Activated CD4-positive, alpha-beta T cell treated with anti-CD3 and anti-CD28 coated beads, Interleukin-2, Interleukin-6, amounts not matched to agents 100 ng/mL and 50 ng/mL, durations not matched to agents 16 hours and 8 hours (primary cell): ENCODE results near the gene JAKMIP2.

Experiments
- DNase-seq: peaks from one replicate; pipeline ENCODE4 v3.0.0-alpha.2; 2020

JAKMIP2 gene

GRCh38 chr5:147693233-147693632, 89.3 kb downstream of the JAKMIP2 start:
- DNase-seq, result no peak

- DNase-seq, result no peak
Measured at GRCh38 chr5:147691130-147691529, 91.4 kb downstream of the JAKMIP2 start.

- peak; percentile 1 for DNase-seq
Measured at GRCh38 chr5:147690595-147690994, 91.9 kb downstream of the JAKMIP2 start.

GRCh38 chr5:147689426-147689825, 93.1 kb downstream of the JAKMIP2 start:
- no peak for DNase-seq

- DNase-seq, result no peak
Measured at GRCh38 chr5:147688656-147689356, 93.7 kb downstream of the JAKMIP2 start.

GRCh38 chr5:147687118-147687517, 95.4 kb downstream of the JAKMIP2 start:
- no peak for DNase-seq

- no peak for DNase-seq
Measured at GRCh38 chr5:147686421-147686820, 96.1 kb downstream of the JAKMIP2 start.

GRCh38 chr5:147685993-147686392, 96.5 kb downstream of the JAKMIP2 start:
- DNase-seq, result no peak

GRCh38 chr5:147675168-147675567, 107.4 kb downstream of the JAKMIP2 start:
- DNase-seq, result no peak

- no peak for DNase-seq
Measured at GRCh38 chr5:147674411-147674810, 108.1 kb downstream of the JAKMIP2 start.

GRCh38 chr5:147673791-147674190, 108.7 kb downstream of the JAKMIP2 start:
- DNase-seq, result no peak

- DNase-seq, result no peak
Measured at GRCh38 chr5:147673266-147673665, 109.3 kb downstream of the JAKMIP2 start.

GRCh38 chr5:147671365-147671764, 111.2 kb downstream of the JAKMIP2 start:
- DNase-seq, result no peak

GRCh38 chr5:147670815-147671214, 111.7 kb downstream of the JAKMIP2 start:
- DNase-seq, result no peak

GRCh38 chr5:147669169-147669869, 113.2 kb downstream of the JAKMIP2 start:
- DNase-seq, result no peak

GRCh38 chr5:147668385-147668784, 114.1 kb downstream of the JAKMIP2 start:
- no peak for DNase-seq

GRCh38 chr5:147667363-147667762, 115.2 kb downstream of the JAKMIP2 start:
- no peak for DNase-seq

- DNase-seq, result no peak
Measured at GRCh38 chr5:147666419-147666818, 116.1 kb downstream of the JAKMIP2 start.

GRCh38 chr5:147661541-147661940, 121.0 kb downstream of the JAKMIP2 start:
- no peak for DNase-seq

- DNase-seq, result no peak
Measured at GRCh38 chr5:147659166-147659929, 123.2 kb downstream of the JAKMIP2 start.

GRCh38 chr5:147658293-147658932, 124.1 kb downstream of the JAKMIP2 start:
- DNase-seq, result no peak

GRCh38 chr5:147648597-147648996, 133.9 kb downstream of the JAKMIP2 start:
- DNase-seq, result no peak

- DNase-seq, result no peak
Measured at GRCh38 chr5:147645197-147645596, 137.3 kb downstream of the JAKMIP2 start.
